GM19395 (cell line): ENCODE measurements around the gene PCNX2.
"Not testable (repeated sequence)": the region's sequence is repeated elsewhere in the genome, so short reads cannot be mapped to it uniquely, and the experiment has no call there.

Experiments used
- ATAC-seq: cut with Tn5 transposase; IDR thresholded peaks from one replicate; pipeline ENCODE4 v1.9.1; 2021; ENCODE audit warnings: mild to moderate bottlenecking, moderate library complexity; ENCODE audit not compliant: unreplicated experiment

The PCNX2 gene

GRCh38 chr1:233227930-233228465 lies 67.5 kb downstream of the PCNX2 start:
- ATAC-seq: no peak

GRCh38 chr1:233224311-233224710 lies 71.2 kb downstream of the PCNX2 start:
- no peak for ATAC-seq

DNA sequence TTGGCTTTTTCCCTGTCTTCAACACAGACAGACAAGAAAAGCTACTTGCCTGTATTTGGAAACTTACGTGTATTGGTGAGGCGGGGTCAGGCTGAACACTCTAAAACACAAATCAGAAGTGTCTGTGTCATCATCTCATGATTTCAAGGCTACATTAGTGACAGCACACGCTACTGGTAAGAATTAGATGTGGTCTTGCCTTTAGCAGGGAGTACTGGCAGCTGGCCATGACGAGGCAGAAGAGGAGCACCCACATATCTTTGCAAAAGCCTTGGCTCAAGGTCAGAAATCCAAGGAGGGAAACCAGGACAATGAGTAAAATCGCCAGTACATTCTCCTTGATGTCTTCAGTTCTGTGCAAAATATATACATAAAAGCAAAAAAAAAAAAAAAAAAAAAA lies 77.7 kb downstream of the PCNX2 start:
- no peak for ATAC-seq

- no peak for ATAC-seq
Measured at GRCh38 chr1:233216009-233216408, 79.5 kb downstream of the PCNX2 start.

DNA sequence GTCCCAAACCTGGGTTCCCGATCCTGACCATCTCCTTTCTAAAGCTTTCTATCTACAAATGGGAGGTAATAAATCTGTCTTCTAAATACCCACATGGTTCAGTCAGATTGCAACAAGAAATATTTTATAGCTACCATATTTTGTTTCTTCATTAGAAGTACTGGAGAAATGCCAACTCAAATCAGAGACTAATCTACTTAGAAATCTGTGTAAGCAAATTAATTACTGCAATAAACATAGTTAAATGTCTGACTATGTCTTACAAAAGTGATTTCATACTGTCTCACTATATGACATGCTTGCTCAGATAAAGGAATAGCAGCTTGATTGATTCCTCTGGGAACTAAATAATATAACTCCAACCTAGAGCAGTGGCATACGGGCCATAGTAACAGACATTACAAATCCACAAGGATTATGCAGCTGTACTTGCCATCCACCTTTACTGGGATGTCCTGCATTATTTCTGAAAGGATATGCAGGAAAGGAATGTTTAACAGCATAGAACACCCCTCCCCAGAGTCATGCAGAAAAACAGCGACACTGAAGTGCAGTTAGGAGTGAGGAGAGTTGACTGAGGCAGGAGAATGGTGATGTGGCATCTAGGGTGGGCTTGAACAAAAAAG lies 80.3 kb downstream of the PCNX2 start:
- ATAC-seq: no peak

DNA sequence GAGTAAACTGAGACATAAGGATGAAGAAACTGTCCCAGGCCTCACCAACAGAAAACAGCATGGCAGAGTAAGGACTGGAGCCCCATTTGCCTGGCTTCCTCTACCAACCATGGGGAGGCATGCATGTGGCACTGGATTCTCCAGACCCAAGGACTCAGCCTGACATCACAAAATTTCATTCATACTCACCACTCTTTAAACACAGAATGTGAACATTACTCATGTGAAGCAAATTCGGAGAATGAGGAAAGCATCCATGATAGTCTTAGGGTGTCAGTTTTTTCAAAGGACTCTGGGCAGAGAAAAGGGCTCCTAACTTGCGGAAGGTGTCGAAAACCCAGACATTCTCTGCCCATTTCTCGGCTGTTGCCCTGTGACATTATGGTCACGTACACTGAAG lies 83.9 kb downstream of the PCNX2 start:
- no peak for ATAC-seq

- ATAC-seq: no peak
Measured at GRCh38 chr1:233211106-233211505, 84.4 kb downstream of the PCNX2 start.

GRCh38 chr1:233209481-233209880 lies 86.0 kb downstream of the PCNX2 start:
- ATAC-seq: no peak

- ATAC-seq: no peak
Measured at GRCh38 chr1:233208687-233209086, 86.8 kb downstream of the PCNX2 start.

- no peak for ATAC-seq
Measured at GRCh38 chr1:233197940-233198339, 97.6 kb downstream of the PCNX2 start.

DNA sequence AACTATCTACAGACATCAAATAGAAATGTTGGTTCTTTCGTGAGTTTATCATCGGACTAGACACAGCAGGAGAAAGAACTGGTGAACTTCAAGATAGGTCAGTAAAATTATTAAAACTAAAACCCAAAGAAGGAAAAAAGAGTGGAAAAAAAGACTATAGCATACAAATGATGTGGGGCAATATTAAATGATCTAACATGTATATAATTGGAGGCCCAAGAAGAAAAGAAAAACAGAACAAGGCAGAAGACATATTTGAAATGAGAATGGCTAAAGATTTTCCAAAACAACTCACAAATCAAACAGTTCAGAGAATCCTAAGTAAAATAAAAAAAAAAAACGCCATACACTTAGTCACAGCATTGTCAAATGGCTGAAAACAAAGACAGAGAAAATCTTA lies 101.8 kb downstream of the PCNX2 start:
- no peak for ATAC-seq

DNA sequence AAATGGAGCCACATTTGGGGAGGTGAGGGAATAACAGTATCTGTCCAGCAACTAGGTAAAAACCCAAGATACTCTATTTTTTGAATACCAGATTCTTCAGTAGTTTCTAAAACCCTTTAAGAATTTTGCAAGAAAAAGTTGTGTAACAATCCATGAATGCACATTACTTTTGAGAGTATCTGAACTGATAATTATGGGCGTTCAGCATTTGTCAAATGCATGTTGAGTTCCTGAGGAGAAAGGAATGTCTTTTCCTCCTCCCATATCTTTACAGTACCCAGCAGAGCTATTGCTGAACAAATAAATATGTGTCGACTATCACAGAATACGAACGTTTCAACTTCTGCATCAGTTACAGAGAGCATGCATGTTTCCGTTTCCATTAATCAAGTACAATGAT lies 104.5 kb downstream of the PCNX2 start:
- no peak for ATAC-seq

GRCh38 chr1:233189526-233189925 lies 106.0 kb downstream of the PCNX2 start:
- ATAC-seq: no peak

GRCh38 chr1:233188061-233188460 lies 107.5 kb downstream of the PCNX2 start:
- no peak for ATAC-seq

DNA sequence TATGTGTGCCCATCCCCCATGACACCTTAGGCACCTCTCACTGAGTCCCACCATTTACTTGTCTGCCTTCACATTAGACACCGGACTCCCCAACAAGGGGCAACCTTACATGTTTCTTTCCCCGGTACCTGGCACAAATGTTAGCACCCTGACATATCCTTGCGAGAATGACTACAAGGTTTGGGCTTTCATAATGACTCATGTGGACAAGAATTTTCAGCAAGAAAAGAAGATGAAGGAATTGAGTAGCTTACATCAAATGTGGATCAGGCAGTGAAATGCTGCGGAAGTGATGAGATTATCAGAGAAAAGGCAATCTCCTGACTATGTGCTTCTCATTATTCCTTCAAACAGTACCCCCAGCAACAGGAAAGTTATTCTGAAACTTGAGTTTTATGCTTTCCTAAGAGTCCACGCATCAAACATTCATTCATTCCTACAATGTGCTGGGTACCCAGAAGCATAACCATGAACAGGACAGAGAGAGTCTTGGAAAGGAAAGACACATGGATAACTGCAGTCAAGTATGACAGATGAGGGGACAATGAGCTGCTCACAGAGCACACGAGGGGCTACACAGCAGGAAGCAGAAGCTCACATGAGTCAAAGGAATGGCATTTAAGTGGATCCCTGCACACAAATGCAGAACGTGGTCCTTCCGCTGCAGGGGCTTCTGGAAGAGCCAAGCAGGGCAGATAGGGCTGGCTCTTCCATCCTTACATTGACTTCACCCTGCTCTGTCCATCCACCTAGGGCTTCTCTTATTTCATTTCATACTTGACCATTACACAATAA lies 112.1 kb downstream of the PCNX2 start:
- no peak for ATAC-seq

DNA sequence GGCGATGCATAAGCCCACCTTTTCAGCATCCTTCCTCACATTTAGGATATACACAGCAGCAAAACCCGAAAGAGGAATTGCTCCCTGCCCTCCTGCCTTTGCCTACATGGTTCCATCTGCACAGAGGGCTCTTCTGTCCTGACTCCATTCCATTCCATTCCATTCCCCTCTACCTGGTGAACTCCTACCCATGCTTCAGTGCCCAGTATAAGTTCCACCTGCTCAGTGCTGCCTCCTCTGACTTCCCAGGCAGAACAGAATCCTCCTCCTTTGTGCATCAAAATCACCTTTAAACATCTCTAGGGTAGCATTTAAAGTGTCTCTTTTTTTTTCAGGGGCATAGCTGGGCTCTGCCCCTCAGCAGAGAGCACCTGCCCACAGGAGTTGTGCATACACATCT lies 112.9 kb downstream of the PCNX2 start:
- no peak for ATAC-seq

GRCh38 chr1:233180641-233181364 lies 114.7 kb downstream of the PCNX2 start:
- ATAC-seq: no peak

DNA sequence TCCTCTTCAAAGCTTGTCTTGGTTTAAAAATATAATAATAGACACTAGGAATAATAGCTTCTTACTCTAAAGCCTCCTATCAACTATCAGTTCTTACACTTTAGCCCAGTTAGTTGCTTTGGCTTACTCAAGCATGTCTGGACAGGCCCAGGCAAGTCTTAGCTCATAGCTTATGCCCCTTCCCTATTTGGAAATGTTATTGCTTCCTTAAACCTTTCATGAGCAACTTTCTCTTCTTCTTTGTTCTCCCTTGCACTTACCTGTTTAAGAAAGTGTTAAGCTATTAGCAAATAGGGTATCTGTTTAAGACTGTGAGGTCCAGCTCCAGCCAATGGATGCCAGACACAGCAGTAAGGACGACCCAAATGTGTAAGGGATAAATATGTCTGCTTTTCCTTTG lies 115.9 kb downstream of the PCNX2 start:
- ATAC-seq: not testable (repeated sequence)

GRCh38 chr1:233172201-233172600 lies 123.3 kb downstream of the PCNX2 start:
- ATAC-seq: no peak

DNA sequence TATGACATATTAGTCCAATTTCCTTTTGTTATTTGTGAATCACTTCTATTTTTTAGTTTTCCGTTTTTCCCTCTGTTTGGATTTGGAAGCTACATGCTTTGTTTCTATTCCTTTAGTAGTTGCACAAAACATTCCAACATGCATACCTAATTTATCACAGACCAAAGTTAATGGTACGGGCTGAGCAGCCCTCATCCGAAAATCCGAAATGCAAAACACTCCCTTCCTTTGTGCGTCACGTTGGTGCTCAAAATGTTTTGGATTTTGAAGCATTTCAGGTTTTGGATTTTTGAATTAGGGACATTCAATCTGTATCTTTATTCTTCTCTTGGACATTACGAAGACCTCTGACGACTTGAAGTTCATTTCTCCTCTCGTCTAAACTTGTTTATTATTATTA lies 124.8 kb downstream of the PCNX2 start:
- ATAC-seq: no peak

- no peak for ATAC-seq
Measured at GRCh38 chr1:233168384-233168783, 127.1 kb downstream of the PCNX2 start.

DNA sequence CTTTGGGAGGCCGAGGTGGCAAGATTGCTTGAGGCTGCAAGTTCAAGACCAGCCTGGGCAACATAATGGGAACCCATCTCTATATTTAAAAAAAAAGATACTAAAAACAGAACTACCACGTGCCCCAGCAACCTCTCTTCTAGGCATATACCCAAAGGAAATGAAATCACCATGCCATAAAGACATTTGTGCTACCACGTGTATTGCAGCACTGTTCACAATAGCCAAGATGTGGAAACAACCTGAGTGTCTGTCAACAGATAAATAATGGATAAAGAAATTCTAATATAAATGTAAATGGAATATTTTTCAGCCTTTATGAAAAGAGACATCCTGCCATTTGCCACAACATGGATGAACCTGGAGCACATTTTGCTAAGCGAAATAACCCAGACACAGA lies 128.6 kb downstream of the PCNX2 start:
- no peak for ATAC-seq
